ENCODE data around the gene CACNA1I. TPM values are rescaled to one million over a fixed set of nuclear protein-coding genes. Genes with fewer than 3 reads are reported as not detected.

CACNA1I gene
- total RNA-seq, 1 donor from 2014 or later, result 0.10 TPM

- DNase-seq (ENCODE audit: low spot score), result no peak
Measured at GRCh38 chr22:39567135-39567946, 3.2 kb upstream of the CACNA1I start.

- DNase-seq (ENCODE audit: low spot score), result no peak
Measured at GRCh38 chr22:39568278-39568981, 2.1 kb upstream of the CACNA1I start.

- DNase-seq (ENCODE audit: low spot score), result no peak
Measured at GRCh38 chr22:39569066-39569465, 1.5 kb upstream of the CACNA1I start.

DNA sequence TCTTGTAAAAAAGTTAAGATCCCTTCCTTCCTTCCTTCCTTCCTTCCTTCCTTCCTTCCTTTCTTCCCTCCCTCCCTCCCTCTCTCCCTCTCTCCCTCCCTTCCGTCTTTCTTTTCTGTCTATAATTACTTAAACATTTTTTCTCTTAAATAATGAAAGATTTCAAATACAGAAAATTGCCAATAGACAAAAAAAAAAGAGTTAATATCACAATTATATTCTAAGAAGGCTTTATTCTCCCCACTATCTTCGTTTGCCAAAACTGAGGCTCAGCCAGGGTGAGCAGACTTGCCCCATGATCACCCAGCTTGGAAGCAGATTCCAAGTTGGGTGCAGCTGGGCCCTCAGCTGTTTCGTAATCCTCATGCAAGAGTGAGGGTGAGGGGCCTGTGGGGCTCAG lies 327 bp upstream of the CACNA1I start:
- no peak for DNase-seq (ENCODE audit: low spot score)

GRCh38 chr22:39571538-39571937 lies 985 bp downstream of the CACNA1I start:
- no peak for DNase-seq (ENCODE audit: low spot score)

DNA sequence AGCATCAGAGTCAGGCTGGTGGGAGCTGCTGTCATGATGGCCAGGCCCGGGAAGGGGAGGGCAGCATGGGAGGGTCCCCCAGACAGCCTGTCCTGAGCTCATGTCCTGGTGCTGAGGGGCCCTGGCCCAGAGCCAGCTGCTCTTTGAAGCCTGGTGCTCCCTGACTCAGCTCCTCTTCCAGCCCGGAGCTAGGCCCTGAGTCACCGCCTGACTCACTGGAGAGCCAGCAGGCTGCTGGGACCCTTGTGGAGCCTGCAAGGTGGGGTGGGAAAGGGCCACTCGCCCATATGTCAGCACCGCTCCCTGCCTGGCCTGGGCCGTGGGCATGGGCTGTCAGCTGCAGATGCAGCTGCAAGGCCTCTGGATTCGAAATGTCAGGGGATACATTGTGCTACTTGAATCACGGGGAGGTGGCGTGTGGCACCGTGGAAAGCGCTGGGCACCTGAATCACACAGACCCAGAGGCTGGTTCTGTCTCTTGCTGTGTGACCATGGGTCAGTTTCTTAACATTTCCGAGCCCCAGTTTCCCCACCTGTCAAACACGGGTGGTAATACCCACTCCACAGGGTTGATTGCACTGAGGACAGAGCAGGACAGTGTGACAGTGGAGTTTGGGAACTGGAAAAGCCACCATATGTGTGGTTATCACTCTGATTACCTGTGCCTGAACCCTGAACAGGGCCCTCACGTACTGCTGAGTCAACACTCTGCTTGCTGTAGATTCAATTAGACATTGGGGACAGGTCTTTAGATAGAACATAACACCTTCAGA lies 4.4 kb downstream of the CACNA1I start:
- no peak for DNase-seq (ENCODE audit: low spot score)

DNA sequence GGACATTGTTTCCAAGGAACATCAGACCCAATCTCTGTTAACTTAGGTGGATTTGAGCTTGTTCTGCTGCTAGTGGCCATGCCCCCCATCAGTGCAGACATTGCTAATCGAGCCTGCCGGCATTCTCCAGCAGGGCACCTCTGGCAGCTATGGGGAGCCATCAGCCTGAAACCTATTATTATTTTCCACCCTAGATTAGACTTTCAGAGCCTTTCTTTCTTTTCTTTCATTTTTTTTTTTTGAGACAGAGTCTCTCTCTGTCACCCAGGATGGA lies 4.9 kb downstream of the CACNA1I start:
- no peak for DNase-seq (ENCODE audit: low spot score)

DNA sequence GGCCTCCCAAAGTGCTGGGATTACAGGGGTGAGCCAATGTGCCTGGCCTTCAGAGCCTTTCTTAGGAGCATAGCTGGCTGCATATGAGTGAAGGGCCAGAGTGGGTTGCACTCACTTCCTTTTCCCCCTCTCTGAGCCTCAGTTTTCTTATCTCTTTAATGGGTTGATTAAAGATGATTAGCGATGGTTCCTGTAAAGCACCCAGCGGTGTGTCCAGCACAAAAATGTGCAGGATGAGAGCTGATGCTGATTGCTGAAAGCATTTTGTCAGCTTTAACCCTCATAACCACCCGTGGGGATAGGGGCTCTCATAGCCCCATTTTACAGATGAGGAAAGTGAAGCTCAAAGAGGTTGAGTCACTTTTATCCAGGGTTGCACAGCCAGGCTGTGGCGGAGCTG lies 5.5 kb downstream of the CACNA1I start:
- no peak for DNase-seq (ENCODE audit: low spot score)

- no peak for DNase-seq (ENCODE audit: low spot score)
Measured at GRCh38 chr22:39577366-39577765, 6.8 kb downstream of the CACNA1I start.

DNA sequence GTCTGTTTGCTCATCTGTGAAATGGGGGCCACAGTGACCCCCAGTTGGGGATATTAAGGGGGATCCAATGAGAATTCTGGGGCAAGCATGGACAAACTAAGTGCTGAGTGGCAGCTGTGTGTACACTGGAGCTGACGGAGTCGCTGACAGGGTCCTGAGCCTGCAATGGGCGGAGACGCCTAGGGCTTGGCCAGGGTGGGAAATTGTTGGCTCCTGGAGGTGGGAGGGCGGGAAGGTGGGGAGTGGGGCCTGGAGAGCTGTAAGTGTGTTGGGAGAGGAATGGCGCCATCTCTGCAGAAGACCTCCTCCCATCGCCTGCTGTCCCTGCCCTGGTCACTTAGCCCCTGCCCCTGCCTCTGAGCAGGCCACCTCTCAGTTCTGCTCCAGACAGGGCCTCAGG lies 7.3 kb downstream of the CACNA1I start:
- DNase-seq (ENCODE audit: low spot score), result no peak

- DNase-seq (ENCODE audit: low spot score), result no peak
Measured at GRCh38 chr22:39580006-39580441, 9.5 kb downstream of the CACNA1I start.

DNA sequence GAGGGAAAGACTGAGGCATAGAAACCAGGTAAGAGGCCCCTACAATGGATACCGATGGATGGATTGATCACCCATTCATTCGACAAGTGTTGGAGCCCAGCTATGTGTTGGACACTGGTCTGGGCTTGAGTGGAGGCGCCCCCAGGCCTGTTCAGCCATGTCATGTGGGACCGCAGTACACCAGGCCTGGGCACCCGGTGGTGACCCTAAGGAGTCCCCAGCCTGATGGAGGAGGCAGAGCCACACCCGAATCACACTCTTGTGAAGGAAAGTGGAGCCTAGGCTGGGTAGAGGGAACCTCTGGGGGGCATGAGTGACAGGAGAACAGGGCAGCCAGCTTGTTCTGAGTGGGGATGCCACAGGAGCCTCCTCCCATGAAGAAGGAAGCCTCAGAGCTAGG lies 10.2 kb downstream of the CACNA1I start:
- no peak for DNase-seq (ENCODE audit: low spot score)

- DNase-seq (ENCODE audit: low spot score), result no peak
Measured at GRCh38 chr22:39581303-39581702, 10.8 kb downstream of the CACNA1I start.

GRCh38 chr22:39583066-39583667 lies 12.6 kb downstream of the CACNA1I start:
- DNase-seq (ENCODE audit: low spot score), result no peak

DNA sequence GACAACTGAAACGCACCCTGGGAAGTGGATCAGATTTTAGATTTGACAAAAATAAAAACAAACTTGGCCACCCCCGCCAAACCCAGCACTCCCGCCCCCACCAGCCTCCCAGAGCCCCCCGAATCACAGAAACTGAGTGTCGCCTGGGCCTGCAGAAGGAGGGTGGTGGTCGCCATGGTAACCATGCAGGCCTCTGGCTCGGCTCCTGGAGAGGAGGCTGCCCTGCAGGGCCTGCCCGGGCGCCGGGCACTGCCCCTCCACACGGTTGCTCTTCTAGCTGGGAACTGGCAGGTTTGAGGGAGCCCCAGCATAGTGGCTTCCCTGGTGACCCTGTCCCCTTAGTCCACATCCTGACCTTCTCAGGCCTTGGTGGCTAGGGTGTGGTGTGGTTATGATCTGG lies 19.3 kb downstream of the CACNA1I start:
- DNase-seq (ENCODE audit: low spot score), result no peak

- no peak for DNase-seq (ENCODE audit: low spot score)
Measured at GRCh38 chr22:39592081-39593065, 21.8 kb downstream of the CACNA1I start.

DNA sequence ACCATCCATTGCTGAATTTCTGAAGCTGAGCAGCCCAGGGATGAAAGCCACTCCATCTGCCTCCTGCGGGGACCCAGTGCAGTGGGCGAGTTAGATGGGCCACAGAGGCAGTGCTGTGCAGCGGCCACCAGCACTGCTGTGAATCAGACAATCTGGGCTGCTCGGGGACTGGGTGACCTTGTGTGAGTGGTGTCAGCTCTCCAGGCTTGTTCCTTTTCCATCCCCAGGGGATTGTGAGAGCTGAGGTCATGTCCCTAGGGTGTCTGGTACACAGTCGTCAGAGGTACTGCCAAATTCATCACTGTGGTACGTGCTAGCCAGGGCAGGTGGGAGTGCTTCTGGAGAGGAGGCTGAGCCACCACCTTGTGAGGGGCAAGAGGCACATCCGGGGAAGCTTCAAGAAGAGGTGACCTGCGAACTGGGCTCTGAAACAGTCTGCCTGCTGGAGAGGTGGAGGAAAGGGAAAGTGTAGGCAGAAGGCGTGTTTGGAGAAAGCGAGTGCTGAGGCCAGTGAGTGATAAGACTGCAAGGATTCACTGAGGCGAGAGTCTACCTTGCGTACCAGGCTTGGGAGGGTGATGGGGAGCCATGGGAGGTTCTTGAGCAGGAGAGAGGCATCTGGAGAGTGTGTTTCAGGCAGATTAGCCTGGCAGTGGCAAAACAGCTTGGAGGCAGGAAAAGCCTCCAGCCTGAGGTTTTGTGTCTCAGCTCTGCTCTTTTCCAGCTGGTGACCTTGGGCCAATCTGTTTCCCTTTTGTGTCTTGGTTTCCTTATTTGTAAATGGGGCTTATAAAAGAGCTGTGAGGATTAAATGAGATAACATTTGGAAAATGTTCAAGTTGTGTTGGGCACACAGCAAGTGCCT lies 22.7 kb downstream of the CACNA1I start:
- DNase-seq (ENCODE audit: low spot score), result no peak

DNA sequence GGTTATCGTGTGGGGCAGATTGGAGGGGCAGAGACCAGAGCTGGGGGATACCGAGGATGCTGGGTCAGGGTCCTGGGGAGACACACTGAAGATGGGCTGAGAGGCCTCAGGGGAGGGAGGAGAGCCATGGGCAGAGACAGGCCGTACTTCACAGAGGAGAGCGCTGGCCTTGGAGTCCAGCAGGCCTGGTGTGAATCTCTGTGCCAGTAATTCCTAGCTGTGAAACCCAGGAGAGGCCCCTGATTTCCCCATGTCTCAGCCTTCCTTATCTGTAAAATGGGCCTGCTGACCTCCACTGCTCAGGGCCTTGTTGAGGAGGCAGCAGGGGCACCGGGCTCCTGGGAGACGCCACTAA lies 23.4 kb downstream of the CACNA1I start:
- DNase-seq (ENCODE audit: low spot score), result no peak

DNA sequence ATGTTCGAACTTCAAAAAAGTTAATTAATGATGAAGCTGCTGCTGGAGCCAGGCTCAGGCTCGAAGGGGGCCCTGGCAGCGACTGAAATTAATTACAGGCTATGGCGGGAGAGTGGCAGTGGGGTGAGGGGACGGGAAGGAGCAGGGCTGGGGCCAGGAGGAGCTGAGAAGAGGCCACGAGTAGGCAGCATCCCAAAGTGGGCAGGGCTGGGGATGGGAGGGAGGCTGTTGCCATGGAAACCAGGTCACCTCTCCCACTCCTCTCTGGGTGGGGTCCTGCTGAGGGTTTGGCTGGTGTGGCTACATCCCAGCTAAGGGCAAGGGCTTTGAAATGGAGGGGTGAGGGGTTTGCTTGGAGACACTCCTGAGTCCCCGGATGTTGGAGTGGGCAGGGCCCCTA lies 23.9 kb downstream of the CACNA1I start:
- DNase-seq (ENCODE audit: low spot score), result no peak
